CD14-positive monocyte (primary cell): ENCODE results near the gene WWOX. TPM values are rescaled to one million over a fixed set of nuclear protein-coding genes. Genes with fewer than 3 reads are reported as not detected.

Experiments used
- DNase-seq, 3 donors: peaks; one replicate each; pipeline ENCODE4 v3.0.0-alpha.2; 2011 to 2022
- H2AFZ ChIP-seq: 2 replicates; pipeline ENCODE4 v1.6.0; 2012; ENCODE audit warnings: mild to moderate bottlenecking, low read depth, low read length, inconsistent platforms; ENCODE audit not compliant: insufficient read depth, poor library complexity, severe bottlenecking
- H3K27ac ChIP-seq, 2 donors: 1 replicate in 1 of 2; 2 replicates in 1 of 2; pipeline ENCODE4 v1.5.1; 2012 to 2013; ENCODE audit warnings: low read length in 2 of 2, control low read depth in 1 of 2, inconsistent platforms in 1 of 2, low read depth in 1 of 2, mild to moderate bottlenecking in 1 of 2
- H3K27me3 ChIP-seq, 2 donors: one replicate each; pipeline versions ENCODE4 v1.6.0 to v1.6.1; 2011 to 2013; ENCODE audit warnings: low read length in 2 of 2; ENCODE audit not compliant: control insufficient read depth in 2 of 2, insufficient read depth in 2 of 2
- H3K36me3 ChIP-seq, 2 donors: replicated peaks in 1 of 2; 1 replicate in 1 of 2; 2 replicates in 1 of 2; pipeline versions ENCODE4 v1.5.1 to v1.6.1; 2012 to 2013; ENCODE audit warnings: low read length in 2 of 2, control low read depth in 1 of 2, inconsistent platforms in 1 of 2, mild to moderate bottlenecking in 1 of 2; ENCODE audit not compliant: insufficient read depth in 2 of 2, control insufficient read depth in 1 of 2
- H3K4me1 ChIP-seq, 2 donors: 1 replicate in 1 of 2; 2 replicates in 1 of 2; pipeline versions ENCODE4 v1.5.1 to v1.6.1; 2012 to 2013; ENCODE audit warnings: low read length in 2 of 2, control low read depth in 1 of 2, inconsistent platforms in 1 of 2, mild to moderate bottlenecking in 1 of 2, moderate library complexity in 1 of 2; ENCODE audit not compliant: insufficient read depth in 2 of 2, control insufficient read depth in 1 of 2
- H3K4me2 ChIP-seq: replicated peaks from 2 replicates; pipeline ENCODE3; 2012; ENCODE audit warnings: low read length, moderate library complexity, mild to moderate bottlenecking; ENCODE audit not compliant: poor library complexity, severe bottlenecking; ENCODE audit errors: extremely low read depth
- H3K4me3 ChIP-seq, 3 experiments: fragments of 200-600 bp in 1 of 3; sonication (generic) in 1 of 3; replicated peaks in 1 of 3; 1 replicate in 2 of 3; 2 replicates in 1 of 3; pipeline ENCODE4 v1.5.1; 2011 to 2013; ENCODE audit warnings: low read length in 3 of 3, mild to moderate bottlenecking in 3 of 3, control low read depth in 2 of 3, low read depth in 2 of 3, inconsistent platforms in 1 of 3, moderate library complexity in 1 of 3
- H3K79me2 ChIP-seq: 2 replicates; pipeline ENCODE4 v1.6.0; 2012; ENCODE audit warnings: mild to moderate bottlenecking, control low read depth, inconsistent platforms, low read length, moderate library complexity; ENCODE audit not compliant: insufficient read depth
- H3K9ac ChIP-seq: 2 replicates; pipeline ENCODE4 v1.6.0; 2017; ENCODE audit warnings: low read length, mild to moderate bottlenecking; ENCODE audit not compliant: insufficient read depth, poor library complexity, severe bottlenecking
- H3K9me3 ChIP-seq, 2 donors: replicated peaks in 1 of 2; 1 replicate in 1 of 2; 2 replicates in 1 of 2; pipeline versions ENCODE4 v1.5.1 to v1.6.1; 2012 to 2013; ENCODE audit warnings: low read length in 2 of 2, control low read depth in 1 of 2; ENCODE audit not compliant: control insufficient read depth in 1 of 2, insufficient read depth in 1 of 2
- H4K20me1 ChIP-seq: 2 replicates; pipeline ENCODE4 v1.6.0; 2012; ENCODE audit warnings: mild to moderate bottlenecking, low read length, control low read depth, moderate library complexity; ENCODE audit not compliant: insufficient read depth
- H3K27ac Mint-ChIP-seq, 7 donors: one replicate each; pipeline ENCODE4 v1.8.0; 2020; ENCODE audit warnings: mild to moderate bottlenecking in 7 of 7, mixed read lengths in 7 of 7, moderate library complexity in 6 of 7, inconsistent platforms in 2 of 7
- H3K27me3 Mint-ChIP-seq, 3 donors: one replicate each; pipeline ENCODE4 v1.8.0; 2021 to 2022; ENCODE audit warnings: low read depth in 3 of 3, mild to moderate bottlenecking in 3 of 3, mixed read lengths in 3 of 3, moderate library complexity in 3 of 3, inconsistent platforms in 1 of 3
- H3K36me3 Mint-ChIP-seq, 2 donors: one replicate each; pipeline ENCODE4 v1.8.0; 2020; ENCODE audit warnings: mixed read lengths in 2 of 2, inconsistent platforms in 1 of 2, mild to moderate bottlenecking in 1 of 2
- H3K4me1 Mint-ChIP-seq: one replicate; pipeline ENCODE4 v1.8.0; 2020; ENCODE audit warnings: mild to moderate bottlenecking, mixed read lengths
- H3K4me3 Mint-ChIP-seq, 2 donors: one replicate each; pipeline ENCODE4 v1.8.0; 2020; ENCODE audit warnings: mild to moderate bottlenecking in 2 of 2, mixed read lengths in 2 of 2, moderate library complexity in 1 of 2
- H3K9me3 Mint-ChIP-seq, 7 donors: one replicate each; pipeline ENCODE4 v1.8.0; 2020 to 2022; ENCODE audit warnings: mixed read lengths in 7 of 7, mild to moderate bottlenecking in 6 of 7, moderate library complexity in 6 of 7, inconsistent platforms in 2 of 7
- CTCF ChIP-seq: fragments of 200-600 bp; IDR thresholded peaks from one replicate; pipeline ENCODE4 v1.8.0; 2022; ENCODE audit warnings: antibody characterized with exemption, mild to moderate bottlenecking
- WGBS: methylation state at CpG from one replicate; pipeline ENCODE4 v1.1.5; 2013; ENCODE audit warnings: missing lambda C conversion rate; ENCODE audit not compliant: insufficient coverage; 5-methylcytosine and 5-hydroxymethylcytosine counted together
- intact Hi-C, 2 donors: fragments of 100-400 bp; cut with micrococcal nuclease; formaldehyde crosslinking; loops; one replicate each; pipeline versions ENCODE4 v1.15.0 to v1.15.1; 2023
- polyA plus RNA-seq, 3 donors: library from polyadenylated mRNA; depleted of rRNA in 1 of 3; unstranded in 2 of 3; stranded (reverse) in 1 of 3; fragments of 300-500 nt in 2 of 3; fragments of >200 nt in 1 of 3; fragmentation: Illumina TruSeq in 2 of 3; gene quantifications; 1 replicate in 2 of 3; 2 replicates in 1 of 3; pipeline ENCODE4 v1.2.3, GENCODE V29; 2012 to 2021

Gene WWOX
- polyA plus RNA-seq, 3 donors = 4.0 to 7.0 (median 6.3) TPM

GRCh38 chr16:78952630-78953029, 853.2 kb downstream of the WWOX start:
- no peaks in the 10 kb centered on the region for H3K4me1 ChIP-seq
- no peaks in the 10 kb centered on the region for H3K36me3 ChIP-seq
- Mint-ChIP-seq H3K36me3 (no peaks in the 10 kb centered on the region), H3K27ac (no peak overlapping the region), H3K4me1 (no peaks in the 10 kb centered on the region), H3K4me3 (no peak overlapping the region), H3K9me3 (peaks cover 0 to 9% (median 7%) of the 10 kb centered on the region in 7 donors), H3K27me3 (peaks cover 0 to 5% (median 1%) of the 10 kb centered on the region in 3 donors)
- intact Hi-C loops = no loop called here
- H3K27me3 ChIP-seq = no peaks in the 10 kb centered on the region
- H2AFZ ChIP-seq = no peak overlapping the region
- peaks cover 0 to 4% of the 10 kb centered on the region in 2 donors for H3K9me3 ChIP-seq
- H3K9ac ChIP-seq = no peak overlapping the region
- H3K27ac ChIP-seq = no peak overlapping the region
- H4K20me1 ChIP-seq = no peaks in the 10 kb centered on the region
- no peak for TF ChIP-seq CTCF
- H3K4me2 ChIP-seq = no peak overlapping the region
- 100% methylated on average over 3 of the region's 7 CpGs for WGBS
- no peak overlapping the region for H3K4me3 ChIP-seq
- DNase-seq = no peak
- no peaks in the 10 kb centered on the region for H3K79me2 ChIP-seq

DNA sequence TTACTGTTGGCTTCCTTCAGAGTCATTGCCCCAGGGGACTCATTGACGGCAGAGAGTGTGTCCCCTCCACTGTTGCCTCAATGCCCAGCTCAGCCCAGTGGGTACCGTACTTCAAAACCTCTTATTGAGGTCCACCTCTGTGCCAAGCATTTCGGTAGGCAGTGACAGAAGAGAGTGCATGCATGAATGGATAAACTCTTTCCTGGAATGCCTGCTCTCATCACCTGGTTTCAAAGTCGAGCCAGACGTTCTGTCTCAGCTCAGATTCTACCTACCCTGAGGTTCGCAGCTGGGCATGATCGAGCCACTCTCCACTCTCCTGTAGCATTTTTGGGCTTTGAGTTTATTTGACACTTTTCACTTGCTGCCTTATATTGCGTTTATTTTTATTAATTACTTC, 854.1 kb downstream of the WWOX start:
- 88% methylated on average over 8 of the region's 8 CpGs for WGBS
- H3K27ac Mint-ChIP-seq = no peak overlapping the region
- H4K20me1 ChIP-seq = no peaks in the 10 kb centered on the region

More for the DNA sequence above, 854.1 kb downstream of the WWOX start:
- Histone ChIP-seq H3K4me2 (no peak overlapping the region), H3K4me3 (no peak overlapping the region), H3K27me3 (no peaks in the 10 kb centered on the region), H3K27ac (no peak overlapping the region), H3K36me3 (no peaks in the 10 kb centered on the region), H3K79me2 (no peaks in the 10 kb centered on the region), H3K9me3 (peaks cover 0 to 1% of the 10 kb centered on the region in 2 donors), H3K9ac (no peak overlapping the region), H2AFZ (no peak overlapping the region), H3K4me1 (no peaks in the 10 kb centered on the region)
- Mint-ChIP-seq H3K4me3 (no peak overlapping the region), H3K36me3 (no peaks in the 10 kb centered on the region), H3K27me3 (peaks cover 0 to 5% (median 0%) of the 10 kb centered on the region in 3 donors), H3K9me3 (peaks cover 0 to 7% (median 5%) of the 10 kb centered on the region in 7 donors), H3K4me1 (no peaks in the 10 kb centered on the region)
- no peak for TF ChIP-seq CTCF
- no peak for DNase-seq
- intact Hi-C loops = no loop called here
